Right lobe of liver (tissue), 6 donors: ENCODE results near the gene COL23A1. TPM values are rescaled to one million over a fixed set of nuclear protein-coding genes. Genes with fewer than 3 reads are reported as not detected.

Experiments
- ATAC-seq, 4 donors: fragments of 200-7000 bp; cut with Tn5 transposase; one replicate each; pipeline ENCODE4 v1.9.1; 2020; ENCODE audit warnings: mild to moderate bottlenecking in 4 of 4, moderate library complexity in 4 of 4
- DNase-seq, 3 donors: peaks; one replicate each; pipeline ENCODE4 v3.0.0-alpha.2; 2020
- H3K27ac ChIP-seq, 3 donors: fragments of 200-600 bp; one replicate each; pipeline ENCODE4 v1.8.0; 2022
- H3K27me3 ChIP-seq, 2 donors: fragments of 200-600 bp; one replicate each; pipeline ENCODE4 v1.8.0; 2022
- H3K36me3 ChIP-seq, 4 donors: fragments of 200-600 bp; sonication (generic) in 1 of 4; one replicate each; pipeline versions ENCODE4 v1.5.1 to v1.8.0; 2017 to 2022; ENCODE audit warnings: control low read depth in 1 of 4
- H3K4me1 ChIP-seq, 4 donors: fragments of 200-600 bp; sonication (generic) in 1 of 4; one replicate each; pipeline versions ENCODE4 v1.5.1 to v1.8.0; 2017 to 2022; ENCODE audit warnings: control low read depth in 1 of 4
- H3K4me3 ChIP-seq, 3 donors: fragments of 200-600 bp; one replicate each; pipeline ENCODE4 v1.8.0; 2022
- H3K9me3 ChIP-seq, 4 donors: fragments of 200-600 bp; sonication (generic) in 1 of 4; one replicate each; pipeline versions ENCODE4 v1.5.1 to v1.8.0; 2017 to 2022; ENCODE audit warnings: control low read depth in 1 of 4
- POLR2A ChIP-seq: fragments of 450-650 bp; IDR thresholded peaks from one replicate; pipeline ENCODE4 v1.6.1; 2017; ENCODE audit warnings: antibody characterized with exemption, mild to moderate bottlenecking
- WGBS: methylation state at CpG from one replicate; pipeline ENCODE4 v1.1.6; 2018; ENCODE audit warnings: low coverage, low lambda C conversion rate; ENCODE audit not compliant: insufficient coverage; ENCODE audit errors: missing lambda C conversion rate; 5-methylcytosine and 5-hydroxymethylcytosine counted together
- intact Hi-C, 2 donors: fragments of 100-400 bp; cut with DNase I; formaldehyde crosslinking; loops; one replicate each; pipeline versions ENCODE4 v1.11.2 to v1.14.1; 2022
- total RNA-seq, 6 experiments: library from RNA; depleted of rRNA in 2 of 6; stranded (reverse); fragments of >200 nt in 2 of 6; fragmentation: NEBNext Ultra II Directional in 3 of 6; extraction: Animal tissue kit (Norgen Biotek cat#: 25700) in 3 of 6; gene quantifications; one replicate each; pipeline versions ENCODE4 v1.1.0 to v1.2.4, GENCODE V29; 2016 to 2023
- TF ChIP-seq, protein P1 (sequence below), 4 donors: fragments of 200-600 bp in 3 of 4; fragments of 450-650 bp in 1 of 4; IDR thresholded peaks; one replicate each; pipeline versions ENCODE4 v1.5.1 to v1.8.0; 2016 to 2022; ENCODE audit warnings: antibody characterized with exemption in 4 of 4, mild to moderate bottlenecking in 2 of 4
- donor health status: DM: no; HTN: yes; CAD: no.
- donor health status: DM: no; HTN: no; CAD: no.
- donor health status: DM: no; HTN: no; CAD: no.
- donor health status: DM: no; HTN: yes; CAD: no.
- donor health status: DM: no; HTN: yes; CAD: no.

The COL23A1 gene
- total RNA-seq, 6 experiments from 2014 or later: 0.25 to 1.2 (median 0.50) TPM

DNA sequence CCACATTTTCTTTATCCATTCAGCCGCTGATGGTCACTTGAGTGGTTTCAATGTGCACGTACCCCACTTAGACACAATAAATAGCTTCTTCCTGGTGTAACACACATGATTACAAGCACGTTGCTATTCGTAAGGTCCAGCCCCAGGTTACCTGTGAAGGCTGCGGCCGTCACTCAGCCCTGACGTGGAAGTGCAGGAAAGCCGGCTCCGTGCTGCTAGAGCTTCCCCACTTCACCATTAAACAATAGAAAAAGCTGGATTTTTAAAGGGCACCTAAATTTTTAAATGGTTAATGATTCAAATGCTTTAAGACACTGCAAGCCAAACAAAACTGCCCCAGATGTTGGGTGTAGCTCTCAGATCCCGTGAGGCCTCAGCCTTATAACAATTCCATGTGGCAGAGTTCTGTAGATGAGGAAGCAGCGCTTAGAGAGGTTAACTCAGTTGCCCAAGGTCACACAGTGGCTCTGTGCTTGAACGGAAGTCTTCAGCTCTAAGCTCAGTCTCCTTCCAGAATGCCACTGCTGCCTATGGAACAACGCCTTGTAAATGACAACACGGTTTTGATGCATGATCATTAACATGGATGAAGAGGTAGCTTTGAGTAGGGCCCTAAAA lies 125.7 kb downstream of the COL23A1 start:
- Histone ChIP-seq H3K9me3 (no peaks in the 10 kb centered on the region), H3K4me3 (no peak overlapping the region), H3K36me3 (no peaks in the 10 kb centered on the region), H3K27ac (no peak overlapping the region), H3K4me1 (no peaks in the 10 kb centered on the region), H3K27me3 (no peaks in the 10 kb centered on the region)
- no peak for ATAC-seq
- WGBS: 68% methylated on average over 11 of the region's 14 CpGs
- DNase-seq: no peak
- TF ChIP-seq POLR2A: no peak
- TF ChIP-seq, protein P1, sequence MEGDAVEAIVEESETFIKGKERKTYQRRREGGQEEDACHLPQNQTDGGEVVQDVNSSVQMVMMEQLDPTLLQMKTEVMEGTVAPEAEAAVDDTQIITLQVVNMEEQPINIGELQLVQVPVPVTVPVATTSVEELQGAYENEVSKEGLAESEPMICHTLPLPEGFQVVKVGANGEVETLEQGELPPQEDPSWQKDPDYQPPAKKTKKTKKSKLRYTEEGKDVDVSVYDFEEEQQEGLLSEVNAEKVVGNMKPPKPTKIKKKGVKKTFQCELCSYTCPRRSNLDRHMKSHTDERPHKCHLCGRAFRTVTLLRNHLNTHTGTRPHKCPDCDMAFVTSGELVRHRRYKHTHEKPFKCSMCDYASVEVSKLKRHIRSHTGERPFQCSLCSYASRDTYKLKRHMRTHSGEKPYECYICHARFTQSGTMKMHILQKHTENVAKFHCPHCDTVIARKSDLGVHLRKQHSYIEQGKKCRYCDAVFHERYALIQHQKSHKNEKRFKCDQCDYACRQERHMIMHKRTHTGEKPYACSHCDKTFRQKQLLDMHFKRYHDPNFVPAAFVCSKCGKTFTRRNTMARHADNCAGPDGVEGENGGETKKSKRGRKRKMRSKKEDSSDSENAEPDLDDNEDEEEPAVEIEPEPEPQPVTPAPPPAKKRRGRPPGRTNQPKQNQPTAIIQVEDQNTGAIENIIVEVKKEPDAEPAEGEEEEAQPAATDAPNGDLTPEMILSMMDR (IDR thresholded peaks at IDR 0.05): no peak
- intact Hi-C loops: no loop called here

DNA sequence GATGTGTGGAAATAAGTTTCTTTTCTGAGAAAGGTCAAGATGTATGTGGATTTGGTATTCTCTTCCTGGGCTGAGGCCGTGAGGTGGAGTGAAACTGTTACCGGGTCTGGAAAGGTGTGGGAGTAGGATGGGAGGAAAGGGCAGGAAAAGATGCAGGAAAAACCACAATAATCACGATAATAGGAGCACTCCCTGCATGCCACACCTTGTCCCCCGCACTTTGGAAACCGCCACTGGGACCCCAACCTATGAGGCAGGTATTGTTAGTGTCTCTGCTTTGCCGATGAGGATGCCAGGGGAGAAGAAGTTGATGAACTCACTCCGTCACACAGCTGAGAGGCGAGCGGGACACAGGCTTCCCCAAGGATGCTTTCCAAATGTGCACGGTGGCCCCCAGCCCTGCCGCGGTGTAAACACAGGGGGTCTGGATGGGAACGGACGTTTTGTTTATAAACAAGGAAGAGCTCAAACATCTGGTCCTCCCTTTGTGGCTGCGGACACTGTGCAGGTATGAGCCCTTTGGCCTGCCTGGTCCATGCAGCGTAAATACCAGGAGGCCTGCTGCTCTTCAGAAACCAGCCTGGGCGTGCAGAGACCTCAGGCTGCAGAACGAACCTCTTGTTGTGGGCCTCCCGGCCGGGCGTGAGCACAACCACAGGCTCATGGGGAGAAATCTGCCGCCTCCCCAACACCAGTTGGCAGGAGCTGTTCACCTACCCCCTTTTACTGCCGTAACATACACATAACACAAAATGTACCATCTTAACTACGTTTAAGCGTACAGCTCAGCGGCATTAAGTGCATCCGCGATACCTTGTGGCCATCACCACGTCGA lies 126.7 kb downstream of the COL23A1 start:
- intact Hi-C loops: no loop called here
- WGBS: 82% methylated on average over 23 of the region's 30 CpGs
- Histone ChIP-seq H3K4me3 (no peak overlapping the region), H3K9me3 (no peaks in the 10 kb centered on the region), H3K36me3 (no peaks in the 10 kb centered on the region), H3K27me3 (no peaks in the 10 kb centered on the region), H3K4me1 (no peaks in the 10 kb centered on the region), H3K27ac (no peak overlapping the region)
- no peak for TF ChIP-seq POLR2A
- TF ChIP-seq, protein P1 (IDR thresholded peaks at IDR 0.05): no peak
- DNase-seq (peak in 1 of 3 donors; percentile 30), ATAC-seq (no peak)

DNA sequence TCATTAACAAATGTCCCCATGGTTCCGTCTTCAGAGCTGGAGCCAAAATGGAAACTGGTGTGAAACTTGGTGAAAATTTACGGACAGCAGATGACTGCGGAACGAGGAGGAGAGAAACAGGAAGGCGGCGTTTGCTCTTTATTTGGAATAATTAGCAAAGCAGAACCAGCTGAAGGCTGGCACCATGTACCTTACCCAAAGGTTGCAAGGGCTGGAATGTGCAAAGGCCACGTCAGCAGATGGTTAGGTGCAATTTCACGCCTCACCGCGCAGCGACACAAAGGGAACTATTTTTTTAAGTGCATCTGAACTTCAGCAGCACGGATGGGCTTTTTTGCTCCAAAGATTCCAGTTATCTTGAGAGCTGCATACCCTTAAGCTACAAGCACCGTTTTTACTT lies 127.4 kb downstream of the COL23A1 start:
- WGBS: 66% methylated on average over 12 of the region's 13 CpGs

DNA sequence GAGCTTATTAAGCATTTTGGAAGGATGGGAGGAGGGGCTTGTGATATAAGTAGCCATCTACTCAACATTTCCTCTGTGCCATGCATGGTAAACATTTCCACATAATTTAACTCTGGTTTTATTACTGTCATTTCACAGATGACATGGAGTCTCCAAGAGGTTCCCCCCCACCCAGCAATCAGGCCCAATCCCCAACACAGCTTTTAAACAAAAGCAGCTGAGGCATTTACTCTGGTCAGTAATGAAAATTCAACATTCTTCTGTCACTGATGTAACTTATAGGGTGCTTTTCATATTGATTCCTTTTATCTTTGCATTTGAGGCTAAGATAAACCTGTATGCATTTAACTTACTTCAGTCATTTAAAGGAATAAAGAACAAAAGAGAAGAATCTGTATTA lies 128.1 kb downstream of the COL23A1 start:
- intact Hi-C loops: no loop called here

More for the DNA sequence above, 127.4 kb downstream of the COL23A1 start:
- no peaks in the 10 kb centered on the region for H3K4me1 ChIP-seq
- H3K4me3 ChIP-seq: no peak overlapping the region
- H3K27me3 ChIP-seq: no peaks in the 10 kb centered on the region
- H3K36me3 ChIP-seq: no peaks in the 10 kb centered on the region
- no peaks in the 10 kb centered on the region for H3K9me3 ChIP-seq
- H3K27ac ChIP-seq: no peak overlapping the region
- TF ChIP-seq POLR2A: no peak
- TF ChIP-seq, protein P1 (IDR thresholded peaks at IDR 0.05): no peak
- DNase-seq (no peak), ATAC-seq (no peak)
- intact Hi-C loops: no loop called here

More for the DNA sequence above, 128.1 kb downstream of the COL23A1 start:
- no peak overlapping the region for H3K27ac ChIP-seq
- no peaks in the 10 kb centered on the region for H3K36me3 ChIP-seq
- no peak overlapping the region for H3K4me3 ChIP-seq
- no peaks in the 10 kb centered on the region for H3K4me1 ChIP-seq
- DNase-seq: no peak
- no peak for ATAC-seq
- H3K27me3 ChIP-seq: no peaks in the 10 kb centered on the region
- TF ChIP-seq POLR2A: no peak
- TF ChIP-seq, protein P1 (IDR thresholded peaks at IDR 0.05): no peak
- no peaks in the 10 kb centered on the region for H3K9me3 ChIP-seq
